Germinal center (tissue), 1 donor: ENCODE data around the gene COL8A1.
"Not testable (repeated sequence)": the region's sequence is repeated elsewhere in the genome, so short reads cannot be mapped to it uniquely, and the experiment has no call there.

Source experiments
- DNase-seq: peaks from one replicate; pipeline ENCODE4 v3.0.0; 2012; ENCODE audit warnings: mixed read lengths, low spot score

COL8A1 gene

GRCh38 chr3:99710094-99710493, 71.7 kb downstream of the COL8A1 start:
- DNase-seq: no peak

GRCh38 chr3:99711351-99711750, 73.0 kb downstream of the COL8A1 start:
- no peak for DNase-seq

- no peak for DNase-seq
Observed at GRCh38 chr3:99712291-99712954, 74.0 kb downstream of the COL8A1 start.

- DNase-seq: no peak
Observed at GRCh38 chr3:99713440-99713839, 75.0 kb downstream of the COL8A1 start.

- no peak for DNase-seq
Observed at GRCh38 chr3:99714146-99714545, 75.8 kb downstream of the COL8A1 start.

GRCh38 chr3:99714575-99714974, 76.2 kb downstream of the COL8A1 start:
- DNase-seq: no peak

DNA sequence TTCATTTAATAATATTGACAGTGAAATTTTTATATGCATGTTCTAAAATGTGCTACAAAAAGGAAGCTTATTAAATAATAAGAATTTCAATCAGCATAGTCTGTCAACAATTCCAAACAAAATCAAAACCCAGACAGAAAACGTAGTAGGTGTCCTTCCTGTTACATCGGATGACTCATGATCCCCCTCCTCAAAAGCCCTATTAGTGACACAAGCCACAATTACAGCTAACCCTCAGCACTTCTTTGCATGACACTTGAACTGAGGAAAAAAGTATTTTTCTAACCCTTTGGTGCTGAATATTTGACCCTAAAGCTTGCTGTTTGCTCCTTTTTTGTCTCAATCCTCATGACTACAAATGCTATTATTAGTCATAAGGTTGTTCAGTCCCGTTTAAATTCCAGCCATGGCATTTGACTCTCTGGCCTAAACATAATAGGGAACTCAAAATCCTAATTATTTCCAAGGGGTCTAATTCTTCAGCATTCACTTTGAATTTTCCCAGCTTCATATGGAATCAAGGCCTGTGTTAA, 78.1 kb downstream of the COL8A1 start:
- DNase-seq: no peak

DNA sequence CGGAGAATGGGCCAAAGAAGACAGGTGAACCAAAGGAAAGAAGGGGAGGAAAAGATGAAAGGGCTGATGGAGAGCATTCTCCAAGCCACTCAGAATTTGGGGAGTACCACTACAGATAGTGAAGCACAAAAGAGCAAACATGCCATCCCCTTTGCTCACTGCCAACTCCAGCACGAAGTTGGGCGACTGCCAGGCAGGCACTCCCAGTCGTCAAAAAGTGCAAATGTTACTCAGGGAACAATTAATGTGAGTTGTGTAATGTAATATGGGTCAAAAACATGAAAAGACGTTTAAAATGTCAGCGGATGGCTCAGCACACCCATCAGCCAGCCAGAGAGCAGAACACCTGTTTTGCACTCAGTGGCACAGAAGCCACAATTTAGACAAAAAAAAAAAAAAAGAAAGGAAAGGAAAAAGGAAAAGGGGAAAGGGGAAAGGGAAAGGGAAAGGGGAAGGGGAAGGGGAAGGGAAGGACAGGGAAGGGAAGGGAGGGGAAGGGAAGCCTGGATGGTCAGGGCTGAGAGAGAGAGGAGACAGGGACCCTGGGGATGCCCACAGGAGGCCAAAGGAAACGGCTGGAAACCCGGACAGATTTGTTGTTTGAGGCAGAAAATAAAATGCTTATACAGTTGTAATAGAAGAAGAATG, 82.7 kb downstream of the COL8A1 start:
- DNase-seq: no peak

DNA sequence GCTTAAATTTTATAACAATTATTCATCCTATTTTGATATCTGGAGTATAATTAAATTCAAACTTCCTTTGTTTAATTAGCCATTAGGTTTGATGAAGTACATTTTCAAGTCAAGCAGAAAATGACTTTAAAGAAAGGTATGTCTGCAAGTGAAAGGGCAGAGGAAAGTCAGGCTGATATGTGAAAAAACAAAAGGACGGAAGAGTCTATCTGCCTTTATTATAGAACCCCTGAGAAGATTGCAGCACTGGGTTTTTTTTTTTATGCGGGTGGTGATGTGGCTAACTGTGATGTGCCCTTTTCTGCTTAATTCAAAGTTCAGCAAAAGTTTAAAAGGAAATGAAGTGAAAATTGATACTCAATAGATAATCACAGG, 83.2 kb downstream of the COL8A1 start:
- no peak for DNase-seq

- no peak for DNase-seq
Observed at GRCh38 chr3:99724276-99724675, 85.9 kb downstream of the COL8A1 start.

GRCh38 chr3:99730870-99731269, 92.5 kb downstream of the COL8A1 start:
- no peak for DNase-seq

DNA sequence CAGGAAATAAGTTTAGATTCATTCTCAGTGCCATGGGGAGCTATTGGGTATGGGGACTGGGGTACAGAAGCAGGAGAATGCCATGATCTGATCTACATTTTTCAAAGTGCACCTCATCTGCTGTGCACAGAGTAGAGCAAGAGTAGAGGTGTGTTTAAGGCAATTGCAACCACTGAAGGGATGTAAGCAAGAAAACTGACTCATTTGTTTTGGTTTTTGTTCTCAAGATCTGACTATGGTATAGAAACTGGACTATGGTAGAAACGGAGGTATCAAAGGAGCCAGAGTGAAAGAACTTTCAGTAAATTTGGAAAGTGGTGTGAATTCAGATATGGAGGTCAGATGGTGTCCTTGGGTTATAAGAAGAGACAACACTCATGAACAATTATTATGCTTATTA, 93.1 kb downstream of the COL8A1 start:
- DNase-seq: no peak

DNA sequence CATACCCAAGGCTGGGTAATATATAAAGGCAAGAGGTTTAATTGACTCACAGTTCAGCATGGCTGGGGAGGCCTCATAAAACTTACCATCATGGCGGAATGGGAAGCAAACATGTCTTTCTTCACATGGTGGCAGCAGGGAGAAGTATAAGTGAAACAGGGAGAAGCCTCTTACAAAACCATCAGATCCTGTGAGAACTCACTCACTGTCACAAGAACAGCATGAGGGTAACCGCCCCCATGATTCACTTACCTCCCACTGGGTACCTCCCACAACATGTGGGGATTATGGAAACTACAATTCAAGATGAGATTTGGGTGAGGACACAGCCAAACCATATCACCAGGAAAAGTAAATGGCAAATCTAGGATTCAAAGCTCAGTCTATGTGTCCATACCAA, 102.0 kb downstream of the COL8A1 start:
- DNase-seq: not testable (repeated sequence)

DNA sequence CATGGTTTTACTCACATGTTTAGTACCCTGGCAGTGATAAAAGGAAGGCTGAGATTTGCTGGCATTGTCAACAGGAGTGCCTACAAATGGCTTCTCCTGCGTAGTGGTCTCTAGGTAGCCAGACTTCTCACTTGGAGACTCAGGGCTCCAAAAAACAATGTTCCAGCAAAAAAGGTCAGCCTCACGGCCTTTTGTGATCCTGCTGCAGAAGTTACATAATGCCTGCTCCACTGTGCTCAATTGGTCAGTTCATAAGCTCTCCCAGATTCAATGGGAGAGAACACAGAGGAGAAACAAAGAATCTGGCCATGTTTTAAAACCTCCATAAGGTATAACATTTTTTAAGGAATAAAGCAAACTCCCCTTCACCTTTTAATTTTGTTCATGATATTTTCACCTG, 103.2 kb downstream of the COL8A1 start:
- no peak for DNase-seq

DNA sequence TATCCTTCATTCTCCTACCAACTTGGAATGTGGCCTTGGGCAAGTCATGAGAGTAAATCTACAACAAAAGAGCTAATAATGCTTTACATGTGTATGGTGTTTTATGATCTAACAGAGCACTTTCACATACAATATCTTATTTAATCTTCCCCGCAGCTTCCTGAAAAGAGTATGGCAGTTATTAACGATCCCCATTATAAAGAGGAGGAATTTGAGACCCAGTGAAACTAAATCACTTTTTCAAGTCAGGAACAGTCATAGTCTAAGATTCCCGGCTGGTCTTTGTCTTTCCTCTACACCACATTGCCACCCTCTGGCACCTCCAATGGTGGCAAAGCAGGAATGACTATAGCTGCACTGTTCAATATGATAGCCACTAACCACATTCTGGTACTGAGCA, 109.5 kb downstream of the COL8A1 start:
- DNase-seq: no peak

- no peak for DNase-seq
Observed at GRCh38 chr3:99751649-99752048, 113.3 kb downstream of the COL8A1 start.

DNA sequence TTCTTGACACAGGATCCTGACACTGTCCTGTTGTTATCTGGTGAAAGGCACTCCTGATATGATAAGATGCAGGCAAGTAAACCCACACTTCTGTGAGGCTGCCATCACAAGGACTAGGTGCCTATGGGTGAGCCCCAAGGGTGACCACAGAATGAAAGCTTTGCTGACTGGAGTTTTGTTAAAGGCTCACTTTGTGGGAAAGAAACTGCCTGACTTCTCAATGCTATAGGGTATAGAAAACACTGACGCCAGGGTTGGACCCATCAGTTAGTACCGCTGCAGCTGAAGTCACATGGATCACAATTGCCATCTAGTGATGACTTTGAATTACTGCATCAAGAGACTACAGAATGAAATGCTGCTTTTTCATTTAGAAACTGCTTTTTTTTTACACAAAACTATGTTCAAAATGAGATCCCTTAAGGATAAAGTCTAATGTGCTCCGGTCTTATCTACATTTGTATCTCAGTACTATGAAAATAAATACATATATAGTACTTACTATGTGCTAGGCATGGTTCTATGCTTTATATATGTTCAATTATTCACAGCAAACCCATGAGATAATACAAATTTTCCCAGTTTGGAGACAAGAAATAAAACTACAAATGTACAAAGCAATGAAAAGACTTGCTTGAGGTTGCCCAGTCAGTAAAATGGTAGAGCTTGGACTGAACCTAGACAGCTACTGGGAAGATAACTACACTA, 115.0 kb downstream of the COL8A1 start:
- no peak for DNase-seq

GRCh38 chr3:99755831-99756230, 117.4 kb downstream of the COL8A1 start:
- DNase-seq: no peak

- no peak for DNase-seq
Observed at GRCh38 chr3:99757966-99758365, 119.6 kb downstream of the COL8A1 start.

GRCh38 chr3:99758502-99759177, 120.2 kb downstream of the COL8A1 start:
- no peak for DNase-seq

GRCh38 chr3:99760031-99760430, 121.6 kb downstream of the COL8A1 start:
- no peak for DNase-seq

GRCh38 chr3:99760629-99761028, 122.2 kb downstream of the COL8A1 start:
- DNase-seq: no peak
